Cardiac muscle cell (in vitro differentiated cells and primary cell): ENCODE measurements around the gene COPZ1. TPM values are rescaled to one million over a fixed set of nuclear protein-coding genes. Genes with fewer than 3 reads are reported as not detected.

Source experiments
- DNase-seq, 2 donors: peaks; one replicate each; pipeline versions ENCODE4 v3.0.0 to v3.0.0-alpha.2; 2010 to 2017; ENCODE audit warnings: low read depth in 1 of 2, low spot score in 1 of 2
- H3K27ac ChIP-seq: fragments of 200-600 bp; sonication (generic); 2 replicates; pipeline ENCODE4 v1.5.1; 2016
- H3K27me3 ChIP-seq: fragments of 200-600 bp; sonication (generic); 2 replicates; pipeline ENCODE4 v1.6.0; 2016; ENCODE audit warnings: control low read depth
- H3K36me3 ChIP-seq: fragments of 200-600 bp; sonication (generic); 2 replicates; pipeline ENCODE4 v1.5.1; 2016; ENCODE audit warnings: control low read depth
- H3K4me1 ChIP-seq: fragments of 200-600 bp; sonication (generic); 2 replicates; pipeline ENCODE4 v1.8.1; 2017; ENCODE audit warnings: low read depth, mild to moderate bottlenecking, mixed run types
- H3K4me3 ChIP-seq: fragments of 200-600 bp; sonication (generic); 2 replicates; pipeline ENCODE4 v1.5.1; 2016; ENCODE audit warnings: mild to moderate bottlenecking
- H3K9me3 ChIP-seq: fragments of 200-600 bp; sonication (generic); 2 replicates; pipeline ENCODE4 v1.5.1; 2017; ENCODE audit warnings: low read depth, mild to moderate bottlenecking, control low read depth
- polyA plus RNA-seq: library from polyadenylated mRNA; unstranded; fragments of >200 nt; fragmentation: Nextera tagmentation; extraction: Ambion mirVana; gene quantifications from 2 replicates; pipeline ENCODE4 v1.2.1, GENCODE V29; 2016
- total RNA-seq: library from RNA; depleted of rRNA; stranded (reverse); fragments of >200 nt; gene quantifications from 2 replicates; pipeline ENCODE4 v1.2.3, GENCODE V29; 2016
- TF ChIP-seq, protein P1 (sequence below): IDR thresholded peaks from 2 replicates; pipeline ENCODE4 v1.5.1; 2012; ENCODE audit warnings: low read depth, mild to moderate bottlenecking, low read length

Gene COPZ1
- total and polyA plus RNA-seq, 2 experiments from 2014 or later = 152 to 213 TPM

DNA sequence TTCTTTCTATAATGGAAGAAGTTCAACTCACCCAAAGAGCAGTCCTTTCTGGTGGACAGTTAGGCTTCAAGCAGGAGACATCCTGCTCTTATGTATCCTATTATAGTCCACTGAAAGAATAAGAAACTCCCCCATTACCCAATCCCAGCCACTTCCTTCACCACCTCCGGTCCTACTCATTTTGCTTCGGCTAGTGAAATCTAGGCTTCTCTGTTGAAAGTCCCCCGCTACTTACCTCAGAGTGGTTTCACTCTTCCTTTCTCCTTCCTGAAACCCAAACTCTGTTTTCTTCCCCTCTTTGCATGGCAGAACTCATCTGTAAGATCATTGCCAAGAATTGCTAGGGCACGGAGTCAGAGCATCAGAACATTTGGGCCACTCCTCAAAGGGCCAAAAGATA, 39.5 kb downstream of the COPZ1 start, which contains the start of gene GPR84:
TSS of gene GPR84 (minus strand) at position 74 of the 400 bp plus-strand sequence. CDS start 635 bp downstream, outside the sequence.
- peaks cover 14% of the 10 kb centered on the region for H3K4me1 ChIP-seq
- no peak within 1 kb of the TSS for H3K4me3 ChIP-seq
- H3K36me3 ChIP-seq = no peaks in the 10 kb centered on the region
- DNase-seq = peak in 1 of 2 donors; percentile 56
- H3K27me3 ChIP-seq = no peaks in the 10 kb centered on the region
- no peaks in the 10 kb centered on the region for H3K9me3 ChIP-seq
- TF ChIP-seq, protein P1, sequence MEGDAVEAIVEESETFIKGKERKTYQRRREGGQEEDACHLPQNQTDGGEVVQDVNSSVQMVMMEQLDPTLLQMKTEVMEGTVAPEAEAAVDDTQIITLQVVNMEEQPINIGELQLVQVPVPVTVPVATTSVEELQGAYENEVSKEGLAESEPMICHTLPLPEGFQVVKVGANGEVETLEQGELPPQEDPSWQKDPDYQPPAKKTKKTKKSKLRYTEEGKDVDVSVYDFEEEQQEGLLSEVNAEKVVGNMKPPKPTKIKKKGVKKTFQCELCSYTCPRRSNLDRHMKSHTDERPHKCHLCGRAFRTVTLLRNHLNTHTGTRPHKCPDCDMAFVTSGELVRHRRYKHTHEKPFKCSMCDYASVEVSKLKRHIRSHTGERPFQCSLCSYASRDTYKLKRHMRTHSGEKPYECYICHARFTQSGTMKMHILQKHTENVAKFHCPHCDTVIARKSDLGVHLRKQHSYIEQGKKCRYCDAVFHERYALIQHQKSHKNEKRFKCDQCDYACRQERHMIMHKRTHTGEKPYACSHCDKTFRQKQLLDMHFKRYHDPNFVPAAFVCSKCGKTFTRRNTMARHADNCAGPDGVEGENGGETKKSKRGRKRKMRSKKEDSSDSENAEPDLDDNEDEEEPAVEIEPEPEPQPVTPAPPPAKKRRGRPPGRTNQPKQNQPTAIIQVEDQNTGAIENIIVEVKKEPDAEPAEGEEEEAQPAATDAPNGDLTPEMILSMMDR = no peak
- H3K27ac ChIP-seq = no peak within 1 kb of the TSS

DNA sequence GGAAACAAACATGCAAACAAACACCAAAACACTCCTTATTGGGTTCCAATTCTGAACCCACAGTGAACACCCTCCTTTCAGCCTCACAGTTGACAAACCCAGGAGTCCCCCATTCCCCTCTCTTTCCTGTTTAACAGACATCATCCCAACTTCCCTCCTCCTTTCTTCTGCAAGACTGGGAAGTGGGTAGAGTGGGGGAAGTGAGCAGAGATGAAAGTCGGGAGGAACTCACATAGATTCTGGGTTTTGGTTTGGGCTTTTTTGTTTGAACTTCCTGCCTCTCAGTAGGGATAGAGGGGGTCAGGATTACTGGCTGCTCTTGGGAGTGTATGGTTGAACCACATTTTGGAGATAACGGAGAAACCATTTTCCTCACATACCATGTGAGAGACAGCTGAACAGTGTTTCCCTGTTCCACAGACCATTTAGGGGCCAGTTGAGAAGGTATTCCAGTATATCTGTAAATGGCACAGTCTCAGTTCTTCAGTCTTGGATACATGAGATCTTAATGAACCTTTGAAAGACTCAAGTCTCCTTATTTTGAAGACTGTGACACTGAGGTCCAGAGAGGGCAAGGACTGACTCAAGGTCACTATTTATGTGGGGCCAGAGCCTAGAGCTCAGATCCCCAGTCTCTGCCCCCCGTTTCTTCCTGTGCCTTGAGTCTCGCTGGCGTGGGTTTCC, 43.2 kb downstream of the COPZ1 start:
- Histone ChIP-seq H3K9me3 (no peaks in the 10 kb centered on the region), H3K36me3 (no peaks in the 10 kb centered on the region), H3K27me3 (no peaks in the 10 kb centered on the region), H3K27ac (no peak overlapping the region), H3K4me3 (no peak overlapping the region), H3K4me1 (peaks cover 9% of the 10 kb centered on the region)
- TF ChIP-seq, protein P1 = no peak
- DNase-seq = no peak

DNA sequence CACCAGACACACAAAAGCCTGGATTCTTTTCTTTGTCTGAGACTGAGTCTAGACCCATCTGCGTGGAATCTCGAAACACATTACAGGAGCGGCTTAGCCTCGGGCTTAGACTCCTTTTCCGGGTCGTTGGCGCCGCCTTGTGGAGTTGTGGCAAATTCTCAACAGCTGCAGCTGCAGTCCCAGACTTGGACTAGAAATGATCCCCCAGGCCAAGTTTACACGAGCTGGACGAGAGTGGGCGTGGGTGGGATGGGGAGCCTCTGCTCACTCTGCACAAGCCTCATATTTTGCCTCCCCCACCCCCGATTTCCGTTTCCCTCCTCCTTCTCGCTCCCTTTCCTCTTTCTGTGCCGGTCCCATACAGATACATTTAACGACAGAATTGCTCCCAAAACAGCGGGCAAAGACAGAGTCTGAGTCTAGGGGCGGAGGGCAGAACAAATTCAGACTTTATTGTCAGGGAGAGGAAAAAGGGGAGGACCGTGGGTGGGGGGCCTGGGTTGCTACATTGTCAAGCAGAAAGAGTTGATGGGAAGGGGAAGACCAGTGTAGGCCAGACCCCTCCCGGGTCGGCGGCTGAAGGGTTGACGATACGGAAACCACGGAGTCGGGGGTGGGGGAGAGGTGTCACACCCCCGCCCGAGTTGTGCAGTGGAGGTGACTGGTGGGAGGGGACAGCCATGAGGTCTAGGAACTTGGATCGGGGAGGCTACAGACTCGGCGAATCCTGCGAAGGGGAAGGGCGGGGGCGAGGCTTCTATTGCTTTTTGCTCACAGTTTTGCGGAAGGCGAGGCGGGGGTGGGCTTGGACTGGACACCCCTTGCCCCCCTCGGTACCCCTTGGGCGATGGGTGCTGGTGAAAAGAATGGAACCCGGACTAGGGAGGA, 44.0 kb downstream of the COPZ1 start:
- Histone ChIP-seq H3K4me1 (peaks cover 9% of the 10 kb centered on the region), H3K27me3 (no peaks in the 10 kb centered on the region), H3K9me3 (no peaks in the 10 kb centered on the region), H3K36me3 (no peaks in the 10 kb centered on the region), H3K27ac (no peak overlapping the region), H3K4me3 (no peak overlapping the region)
- TF ChIP-seq, protein P1 = peak; percentile 93
- peak; percentile 91 to 93 for DNase-seq

DNA sequence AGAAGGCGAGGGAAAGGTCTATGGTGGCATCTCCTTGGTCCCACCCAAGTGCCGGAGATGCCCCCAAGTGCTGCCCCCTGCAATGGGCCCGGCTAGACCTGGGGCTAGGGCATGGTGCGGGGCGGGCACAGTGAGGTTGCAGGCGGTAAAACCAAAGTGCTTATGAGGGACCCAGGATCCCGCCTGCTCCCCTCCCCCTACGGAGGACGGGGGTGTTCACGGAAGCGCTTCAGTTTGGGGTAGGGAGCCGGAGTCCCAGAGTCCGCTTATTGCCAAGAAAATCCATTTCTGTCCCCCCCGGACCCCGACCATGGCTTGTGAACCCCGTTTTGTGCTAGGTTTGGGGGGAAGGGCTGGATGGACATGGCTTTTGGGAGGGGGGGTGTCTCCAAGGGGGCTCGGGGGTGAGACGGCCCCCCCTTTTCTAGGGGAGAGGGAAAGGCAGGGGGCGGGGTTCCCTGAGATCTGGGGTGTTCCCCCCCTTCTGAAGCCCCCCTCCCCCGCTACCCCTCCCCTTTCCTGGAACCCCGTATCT, 44.7 kb downstream of the COPZ1 start:
- TF ChIP-seq, protein P1 = no peak
- no peaks in the 10 kb centered on the region for H3K36me3 ChIP-seq
- no peaks in the 10 kb centered on the region for H3K27me3 ChIP-seq
- H3K27ac ChIP-seq = no peak overlapping the region
- no peaks in the 10 kb centered on the region for H3K9me3 ChIP-seq
- no peak overlapping the region for H3K4me3 ChIP-seq
- H3K4me1 ChIP-seq = peaks cover 14% of the 10 kb centered on the region
- no peak for DNase-seq

DNA sequence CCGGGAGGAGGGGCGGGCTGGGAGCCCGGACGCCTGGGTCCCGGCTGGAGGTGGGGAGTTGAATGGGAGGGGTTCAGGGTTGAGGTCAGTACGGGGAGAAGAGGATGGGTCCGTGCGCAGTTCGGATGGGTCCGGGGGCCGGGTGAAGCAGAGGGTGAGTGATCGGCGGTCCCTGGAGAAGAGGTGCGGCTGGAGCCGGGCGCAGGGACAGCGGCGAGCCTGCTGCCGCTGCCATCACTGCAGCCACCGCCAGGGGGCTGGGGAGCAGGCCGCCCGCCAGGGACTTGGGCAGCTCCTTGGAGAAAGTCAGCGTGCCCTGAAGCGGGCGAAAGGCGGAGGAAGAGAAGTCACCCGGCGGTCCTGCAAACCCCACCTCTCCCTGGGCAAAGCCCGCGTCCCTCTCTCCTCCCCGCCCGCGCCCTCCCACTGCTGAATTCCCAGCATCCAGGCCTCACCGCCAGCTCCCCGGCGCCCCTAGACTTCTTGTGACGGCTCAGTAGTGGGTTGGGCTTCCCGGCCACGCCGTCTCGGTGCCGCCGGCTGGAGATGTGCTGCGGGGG, 45.3 kb downstream of the COPZ1 start:
- TF ChIP-seq, protein P1 = peak; percentile 89
- no peaks in the 10 kb centered on the region for H3K36me3 ChIP-seq
- H3K4me1 ChIP-seq = peaks cover 20% of the 10 kb centered on the region
- no peak overlapping the region for H3K4me3 ChIP-seq
- H3K27me3 ChIP-seq = no peaks in the 10 kb centered on the region
- no peak overlapping the region for H3K27ac ChIP-seq
- peak; percentile 85 to 90 for DNase-seq
- H3K9me3 ChIP-seq = no peaks in the 10 kb centered on the region
